NCI-H1417 (cell line): ENCODE measurements around the gene SLC9A4.

Experiments used
- DNase-seq, 3 experiments: peaks; one replicate each; lab custom pipeline; 2025; lab: John Stamatoyannopoulos, UW

Gene SLC9A4

GRCh38 chr2:102502576-102502975, 29.6 kb downstream of the SLC9A4 start:
- no peak for DNase-seq

- DNase-seq = no peak
Observed at GRCh38 chr2:102504833-102505232, 31.8 kb downstream of the SLC9A4 start.

- DNase-seq = peak in 1 of 3 experiments; percentile 42
Observed at GRCh38 chr2:102505290-102505689, 32.3 kb downstream of the SLC9A4 start.

GRCh38 chr2:102506743-102507142, 33.7 kb downstream of the SLC9A4 start:
- DNase-seq = no peak

- DNase-seq = no peak
Observed at GRCh38 chr2:102508863-102509262, 35.8 kb downstream of the SLC9A4 start.

GRCh38 chr2:102509749-102510148, 36.7 kb downstream of the SLC9A4 start:
- no peak for DNase-seq

- DNase-seq = no peak
Observed at GRCh38 chr2:102510791-102511575, 38.0 kb downstream of the SLC9A4 start.

- DNase-seq = no peak
Observed at GRCh38 chr2:102512161-102512560, 39.1 kb downstream of the SLC9A4 start.

GRCh38 chr2:102513355-102513939, 40.4 kb downstream of the SLC9A4 start:
- DNase-seq = no peak

- DNase-seq = no peak
Observed at GRCh38 chr2:102514061-102514785, 41.2 kb downstream of the SLC9A4 start.

GRCh38 chr2:102515851-102516250, 42.8 kb downstream of the SLC9A4 start:
- DNase-seq = no peak

- no peak for DNase-seq
Observed at GRCh38 chr2:102518170-102518569, 45.1 kb downstream of the SLC9A4 start.

- peak in 2 of 3 experiments; percentile 20 to 52 for DNase-seq
Observed at GRCh38 chr2:102520009-102520408, 47.0 kb downstream of the SLC9A4 start.

GRCh38 chr2:102520801-102521200, 47.8 kb downstream of the SLC9A4 start:
- no peak for DNase-seq

GRCh38 chr2:102522162-102522561, 49.1 kb downstream of the SLC9A4 start:
- no peak for DNase-seq

- DNase-seq = no peak
Observed at GRCh38 chr2:102522890-102523289, 49.9 kb downstream of the SLC9A4 start.

GRCh38 chr2:102523651-102524050, 50.6 kb downstream of the SLC9A4 start:
- DNase-seq = no peak

GRCh38 chr2:102527086-102527485, 54.1 kb downstream of the SLC9A4 start:
- DNase-seq = no peak

GRCh38 chr2:102538491-102538890, 65.5 kb downstream of the SLC9A4 start:
- no peak for DNase-seq

GRCh38 chr2:102540882-102541281, 67.9 kb downstream of the SLC9A4 start:
- no peak for DNase-seq

- no peak for DNase-seq
Observed at GRCh38 chr2:102544182-102544581, 71.2 kb downstream of the SLC9A4 start.

- no peak for DNase-seq
Observed at GRCh38 chr2:102547462-102547861, 74.4 kb downstream of the SLC9A4 start.

GRCh38 chr2:102549027-102549426, 76.0 kb downstream of the SLC9A4 start:
- no peak for DNase-seq
